Endothelial cell of umbilical vein (primary cell): ENCODE data around the gene UNC13D. TPM values are rescaled to one million over a fixed set of nuclear protein-coding genes. Genes with fewer than 3 reads are reported as not detected.

Experiments used
- BruUV-seq: library from RNA; stranded (reverse); fragments of 400-500 nt; replicated peaks from 2 replicates; lab custom pipeline; 2021; lab: Mats Ljungman, UMichigan
- CTCF ChIA-PET: fragments of 300-600, 350-600 bp; sonication (Branson Sonifier 250); formaldehyde crosslinking; loops from one replicate; lab custom pipeline; 2021; ENCODE audit warnings: antibody characterized with exemption, inconsistent platforms; lab: Charles Lee
- POLR2A ChIA-PET: fragments of 300-600, 350-600 bp; sonication (Branson Sonifier 250); formaldehyde crosslinking; loops from one replicate; lab custom pipeline; 2021; ENCODE audit warnings: antibody characterized with exemption, inconsistent platforms; lab: Charles Lee
- DNase-seq: peaks from one replicate; pipeline ENCODE4 v3.0.0-alpha.2; 2011; ENCODE audit warnings: low read depth, low spot score
- FAIRE-seq: peaks from 2 replicates; lab custom pipeline; 2011; peaks lifted over from hg19 to GRCh38; lab: Jason Lieb, UNC
- H2AFZ ChIP-seq: 2 replicates; pipeline ENCODE4 v1.6.0; 2012; ENCODE audit warnings: low read depth, low read length, control low read depth, inconsistent platforms
- H3K27ac ChIP-seq: 2 replicates; pipeline ENCODE4 v1.5.1; 2011; ENCODE audit warnings: low read depth, mild to moderate bottlenecking, control low read depth, low read length, moderate library complexity; ENCODE audit not compliant: insufficient read depth
- H3K27me3 ChIP-seq, 2 experiments: 2 replicates each; pipeline versions ENCODE4 v1.6.0 to v1.6.1; 2011; ENCODE audit warnings: low read length in 2 of 2, mixed read lengths in 1 of 2; ENCODE audit not compliant: control insufficient read depth in 2 of 2, insufficient read depth in 2 of 2
- H3K36me3 ChIP-seq, 2 experiments: 2 replicates in 1 of 2; 3 replicates in 1 of 2; pipeline ENCODE4 v1.5.1; 2011; ENCODE audit warnings: low read length in 2 of 2, mild to moderate bottlenecking in 1 of 2, moderate library complexity in 1 of 2; ENCODE audit not compliant: control insufficient read depth in 2 of 2, insufficient read depth in 2 of 2; ENCODE audit errors: extremely low read depth in 1 of 2
- H3K4me1 ChIP-seq: 3 replicates; pipeline ENCODE4 v1.5.1; 2011; ENCODE audit warnings: mild to moderate bottlenecking, low read length; ENCODE audit not compliant: control insufficient read depth, insufficient read depth; ENCODE audit errors: extremely low read depth
- H3K4me2 ChIP-seq: 2 replicates; pipeline ENCODE4 v1.6.1; 2011; ENCODE audit warnings: low read length, control low read depth, mixed read lengths; ENCODE audit not compliant: insufficient read depth
- H3K4me3 ChIP-seq, 3 experiments: fragments of 200-600 bp in 1 of 3; sonication (generic), shearing (Covaris generic) in 1 of 3; replicated peaks in 1 of 3; 2 replicates each; pipeline ENCODE4 v1.5.1; 2011 to 2016; ENCODE audit warnings: control low read depth in 3 of 3, low read length in 3 of 3, mild to moderate bottlenecking in 2 of 3, inconsistent platforms in 1 of 3, low read depth in 1 of 3, moderate library complexity in 1 of 3; ENCODE audit not compliant: insufficient read depth in 1 of 3
- H3K79me2 ChIP-seq: 2 replicates; pipeline ENCODE4 v1.6.0; 2012; ENCODE audit warnings: low read length, inconsistent platforms; ENCODE audit not compliant: control insufficient read depth, insufficient read depth
- H3K9ac ChIP-seq: replicated peaks from 2 replicates; pipeline ENCODE3; 2011; ENCODE audit warnings: low read length, control low read depth; ENCODE audit not compliant: insufficient read depth; ENCODE audit errors: extremely low read depth
- H3K9me1 ChIP-seq: replicated peaks from 3 replicates; pipeline ENCODE4 v1.6.0; 2011; ENCODE audit warnings: mild to moderate bottlenecking, low read length; ENCODE audit not compliant: control insufficient read depth, insufficient read depth; ENCODE audit errors: extremely low read depth
- H3K9me3 ChIP-seq: replicated peaks from 2 replicates; pipeline ENCODE4 v1.5.1; 2012; ENCODE audit warnings: low read length, inconsistent platforms; ENCODE audit not compliant: control insufficient read depth, insufficient read depth
- H4K20me1 ChIP-seq: replicated peaks from 2 replicates; pipeline ENCODE3; 2011; ENCODE audit warnings: mild to moderate bottlenecking, low read length; ENCODE audit not compliant: control insufficient read depth, insufficient read depth; ENCODE audit errors: extremely low read depth
- CTCF ChIP-seq, 2 donors: IDR thresholded peaks; 1 replicate in 1 of 2; 2 replicates in 1 of 2; pipeline ENCODE4 v1.5.1; 2011; ENCODE audit warnings: low read length in 2 of 2, mild to moderate bottlenecking in 2 of 2, moderate library complexity in 2 of 2, control low read depth in 1 of 2, inconsistent platforms in 1 of 2, low read depth in 1 of 2; ENCODE audit not compliant: insufficient read depth in 1 of 2; ENCODE audit errors: extremely low read depth in 1 of 2
- FOS ChIP-seq: IDR thresholded peaks from 2 replicates; pipeline ENCODE4 v1.6.1; 2011; ENCODE audit warnings: mild to moderate bottlenecking, low read length, moderate library complexity, borderline replicate concordance; ENCODE audit not compliant: insufficient read depth
- POLR2A ChIP-seq: IDR thresholded peaks from 2 replicates; pipeline ENCODE4 v1.6.1; 2012; ENCODE audit warnings: low read depth, mild to moderate bottlenecking, control low read depth, low read length
- POLR2AphosphoS5 ChIP-seq: IDR thresholded peaks from 2 replicates; pipeline ENCODE4 v1.6.1; 2012; ENCODE audit warnings: low read depth, mild to moderate bottlenecking, control low read depth, low read length, moderate library complexity; ENCODE audit not compliant: insufficient read depth
- dilution Hi-C: fragments of 300-500 bp; cut with MboI; formaldehyde crosslinking; loops from one replicate; pipeline ENCODE4 v1.15.0; 2019; ENCODE audit warnings: low sequenced_read_pairs; ENCODE audit not compliant: extremely low pct_ligation_motif_present
- intact Hi-C: fragments of 100-400 bp; cut with micrococcal nuclease; formaldehyde crosslinking; loops from one replicate; pipeline ENCODE4 v1.10.0; 2022
- polyA plus RNA-seq, 4 experiments: library from polyadenylated mRNA; depleted of rRNA in 3 of 4; stranded (reverse) in 3 of 4; unstranded in 1 of 4; fragments of >200 nt; gene quantifications; 2 replicates each; pipeline versions ENCODE4 v1.2.1 to v1.2.3, GENCODE V29; 2011 to 2012; ENCODE audit warnings: missing spikeins in 1 of 4
- total RNA-seq: library from RNA; stranded (reverse); gene quantifications from 2 replicates; pipeline ENCODE4 v1.2.3, GENCODE V29; 2021

UNC13D gene
- total and polyA plus RNA-seq, 2 donors (not counting 3 experiments of a cell fraction or from before 2014, with no cell fraction given): 6.9 to 14.9 TPM

- H3K36me3 ChIP-seq: peaks cover 3 to 18% of the 10 kb centered on the region in 2 experiments
- dilution Hi-C loops: no loop called here
- ChIA-PET CTCF (interaction anchor here (0.6 to 10.3 kb wide), 10 partner anchors 16 to 112 kb away, joined by 3 to 241 read pairs (median 4); partner anchors contain the start of genes TRIM65, UNC13D and WBP2), POLR2A (interaction anchor here (0.9 to 3.0 kb wide), 3 partner anchors 18 to 96 kb away, joined by 4 to 19 read pairs (median 17); partner anchors contain the start of gene WBP2)
- peak overlapping the region; percentile 65 for H3K9ac ChIP-seq
- DNase-seq: peak; percentile 40
- H3K9me3 ChIP-seq: no peaks in the 10 kb centered on the region
- H3K27me3 ChIP-seq: no peaks in the 10 kb centered on the region
- H3K27ac ChIP-seq: peak overlapping the region; percentile 70
- H3K4me3 ChIP-seq: peak overlapping the region in 2 of 3 experiments; percentile 32 to 67
- TF ChIP-seq CTCF (IDR thresholded peaks at IDR 0.05; ENCODE audit: extremely low read depth in 1 of 2, insufficient read depth in 1 of 2, low read depth in 1 of 2, low read length in 2 of 2) (peak in 1 of 2 donors; percentile 41), POLR2AphosphoS5 (peak; percentile 55), FOS (no peak), POLR2A (no peak)
- no peak overlapping the region for H2AFZ ChIP-seq
- no peaks in the 10 kb centered on the region for H4K20me1 ChIP-seq
- H3K79me2 ChIP-seq: peaks cover 6% of the 10 kb centered on the region
- intact Hi-C loops: loop anchor here (2.0 kb wide), 2 partner anchors 28 to 32 kb away; partner anchors contain the start of genes MRPL38 and UNC13D
- FAIRE-seq: peak; percentile 89
- BruUV-seq: no TSS peak
- H3K4me1 ChIP-seq: peaks cover 41% of the 10 kb centered on the region
- H3K4me2 ChIP-seq: peak overlapping the region; percentile 50
- no peaks in the 10 kb centered on the region for H3K9me1 ChIP-seq
Observed at GRCh38 chr17:75876190-75876937, 32.2 kb upstream of the UNC13D start.
